ENCODE results near the gene IL4R. TPM values are rescaled to one million over a fixed set of nuclear protein-coding genes. Genes with fewer than 3 reads are reported as not detected.

IL4R gene
- total RNA-seq, 1 experiment from 2014 or later = 28.9 TPM

GRCh38 chr16:27387724-27388123 is 74.0 kb downstream of the IL4R start:
- ATAC-seq (no peak), DNase-seq (ENCODE audit: low read depth, low spot score) (no peak)
- Histone ChIP-seq H3K36me3 (ENCODE audit: control insufficient read depth, insufficient read depth, low read length) (no peaks in the 10 kb centered on the region), H3K4me1 (ENCODE audit: control insufficient read depth, insufficient read depth, low read length) (no peaks in the 10 kb centered on the region), H3K27ac (ENCODE audit: low read length) (no peak overlapping the region), H3K4me3 (ENCODE audit: low read depth in 2 of 2, low read length in 2 of 2) (no peak overlapping the region), H3K27me3 (ENCODE audit: control insufficient read depth, insufficient read depth, low read length) (peaks cover 19% of the 10 kb centered on the region), H3K9me3 (ENCODE audit: control insufficient read depth, insufficient read depth, low read depth, low read length) (peaks cover 6% of the 10 kb centered on the region; the same call in 1 of the 2 replicates)
- in situ Hi-C loops (cut with HindIII; ENCODE audit: low pct_unique_long_range_greater_than_20kb, low sequenced_read_pairs) = no loop called here
- ChIA-PET POLR2A (no interaction called here), CTCF (no interaction called here)
- no peak for TF ChIP-seq REST (IDR thresholded peaks at IDR 0.05; ENCODE audit: insufficient read depth in 1 of 2, low read depth in 2 of 2, low read length in 1 of 2)
- no peak for TF ChIP-seq SIN3A (IDR thresholded peaks at IDR 0.05; ENCODE audit: borderline replicate concordance, insufficient read depth, low read depth, low read length)
- no peak for TF ChIP-seq TCF7L2 (IDR thresholded peaks at IDR 0.05; ENCODE audit: low read depth, low read length)
- TF ChIP-seq POLR2AphosphoS5 (IDR thresholded peaks at IDR 0.05; ENCODE audit: low read depth, low read length) = no peak
- intact Hi-C loops (cut with micrococcal nuclease; ENCODE audit: unreplicated experiment) = no loop called here
- BruUV-seq (replicated peaks) = no TSS peak

- Histone ChIP-seq H3K4me3 (ENCODE audit: low read depth in 2 of 2, low read length in 2 of 2) (no peak overlapping the region), H3K9me3 (ENCODE audit: control insufficient read depth, insufficient read depth, low read depth, low read length) (peaks cover 3% of the 10 kb centered on the region; the same call in 1 of the 2 replicates), H3K4me1 (ENCODE audit: control insufficient read depth, insufficient read depth, low read length) (no peaks in the 10 kb centered on the region), H3K27me3 (ENCODE audit: control insufficient read depth, insufficient read depth, low read length) (peaks cover 19% of the 10 kb centered on the region), H3K27ac (ENCODE audit: low read length) (no peak overlapping the region), H3K36me3 (ENCODE audit: control insufficient read depth, insufficient read depth, low read length) (no peaks in the 10 kb centered on the region)
- no TSS peak for BruUV-seq (replicated peaks)
- no peak for ATAC-seq
- no peak for DNase-seq (ENCODE audit: low read depth, low spot score)
- CTCF ChIA-PET = no interaction called here
- intact Hi-C loops (cut with micrococcal nuclease; ENCODE audit: unreplicated experiment) = no loop called here
- POLR2A ChIA-PET = no interaction called here
- in situ Hi-C loops (cut with HindIII; ENCODE audit: low pct_unique_long_range_greater_than_20kb, low sequenced_read_pairs) = no loop called here
- TF ChIP-seq, protein P1, sequence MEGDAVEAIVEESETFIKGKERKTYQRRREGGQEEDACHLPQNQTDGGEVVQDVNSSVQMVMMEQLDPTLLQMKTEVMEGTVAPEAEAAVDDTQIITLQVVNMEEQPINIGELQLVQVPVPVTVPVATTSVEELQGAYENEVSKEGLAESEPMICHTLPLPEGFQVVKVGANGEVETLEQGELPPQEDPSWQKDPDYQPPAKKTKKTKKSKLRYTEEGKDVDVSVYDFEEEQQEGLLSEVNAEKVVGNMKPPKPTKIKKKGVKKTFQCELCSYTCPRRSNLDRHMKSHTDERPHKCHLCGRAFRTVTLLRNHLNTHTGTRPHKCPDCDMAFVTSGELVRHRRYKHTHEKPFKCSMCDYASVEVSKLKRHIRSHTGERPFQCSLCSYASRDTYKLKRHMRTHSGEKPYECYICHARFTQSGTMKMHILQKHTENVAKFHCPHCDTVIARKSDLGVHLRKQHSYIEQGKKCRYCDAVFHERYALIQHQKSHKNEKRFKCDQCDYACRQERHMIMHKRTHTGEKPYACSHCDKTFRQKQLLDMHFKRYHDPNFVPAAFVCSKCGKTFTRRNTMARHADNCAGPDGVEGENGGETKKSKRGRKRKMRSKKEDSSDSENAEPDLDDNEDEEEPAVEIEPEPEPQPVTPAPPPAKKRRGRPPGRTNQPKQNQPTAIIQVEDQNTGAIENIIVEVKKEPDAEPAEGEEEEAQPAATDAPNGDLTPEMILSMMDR (IDR thresholded peaks at IDR 0.05) = no peak
- TF ChIP-seq POLR2AphosphoS5 (IDR thresholded peaks at IDR 0.05; ENCODE audit: low read depth, low read length) (no peak), REST (IDR thresholded peaks at IDR 0.05; ENCODE audit: insufficient read depth in 1 of 2, low read depth in 2 of 2, low read length in 1 of 2) (no peak), TCF7L2 (IDR thresholded peaks at IDR 0.05; ENCODE audit: low read depth, low read length) (no peak), SIN3A (IDR thresholded peaks at IDR 0.05; ENCODE audit: borderline replicate concordance, insufficient read depth, low read depth, low read length) (no peak)
Observed at GRCh38 chr16:27389272-27389961, 75.6 kb downstream of the IL4R start.

All from Panc1 (cell line).